ENCODE results near the gene THOC2. TPM values are rescaled to one million over a fixed set of nuclear protein-coding genes. Genes with fewer than 3 reads are reported as not detected.
A peak's percentile ranks its signal among the peaks of the same experiment; 100 is the strongest.
"Not testable (repeated sequence)": the region's sequence is repeated elsewhere in the genome, so short reads cannot be mapped to it uniquely, and the experiment has no call there.

The THOC2 gene
- polyA plus RNA-seq, 10 donors = 46.2 to 78.2 (median 61.8) TPM

- DNase-seq = no peak
Measured at GRCh38 chrX:123682186-123682585, 50.7 kb downstream of the THOC2 start.

GRCh38 chrX:123679733-123680460 lies 53.0 kb downstream of the THOC2 start:
- not testable (repeated sequence) for DNase-seq

- no peak for DNase-seq
Measured at GRCh38 chrX:123675154-123675553, 57.7 kb downstream of the THOC2 start.

- DNase-seq = no peak
Measured at GRCh38 chrX:123673813-123674212, 59.0 kb downstream of the THOC2 start.

GRCh38 chrX:123665197-123665596 lies 67.7 kb downstream of the THOC2 start:
- DNase-seq = no peak

GRCh38 chrX:123664467-123665167 lies 68.2 kb downstream of the THOC2 start:
- DNase-seq = peak in 1 of 3 donors; percentile 2

- not testable (repeated sequence) for DNase-seq
Measured at GRCh38 chrX:123663720-123664119, 69.1 kb downstream of the THOC2 start.

- DNase-seq = not testable (repeated sequence)
Measured at GRCh38 chrX:123656507-123656906, 76.3 kb downstream of the THOC2 start.

- DNase-seq = not testable (repeated sequence)
Measured at GRCh38 chrX:123648811-123649181, 84.1 kb downstream of the THOC2 start.

GRCh38 chrX:123648028-123648810 lies 84.6 kb downstream of the THOC2 start:
- DNase-seq = peak; percentile 3 to 24 (median 11)

- no peak for DNase-seq
Measured at GRCh38 chrX:123647244-123647643, 85.6 kb downstream of the THOC2 start.

- DNase-seq = no peak
Measured at GRCh38 chrX:123629502-123629901, 103.3 kb downstream of the THOC2 start.

GRCh38 chrX:123626962-123627361 lies 105.9 kb downstream of the THOC2 start:
- DNase-seq = peak in 1 of 3 donors; percentile 49

- no peak for DNase-seq
Measured at GRCh38 chrX:123625952-123626351, 106.9 kb downstream of the THOC2 start.

- no peak for DNase-seq
Measured at GRCh38 chrX:123625477-123625876, 107.4 kb downstream of the THOC2 start.

- no peak for DNase-seq
Measured at GRCh38 chrX:123617007-123617406, 115.8 kb downstream of the THOC2 start.

GRCh38 chrX:123610915-123611314 lies 121.9 kb downstream of the THOC2 start:
- no peak for DNase-seq

GRCh38 chrX:123607806-123608205 lies 125.0 kb downstream of the THOC2 start:
- no peak for DNase-seq

- no peak for DNase-seq
Measured at GRCh38 chrX:123607270-123607669, 125.6 kb downstream of the THOC2 start.

GRCh38 chrX:123603491-123603890 lies 129.4 kb downstream of the THOC2 start:
- DNase-seq = peak in 1 of 3 donors; percentile 22

GRCh38 chrX:123601437-123601836 lies 131.4 kb downstream of the THOC2 start:
- DNase-seq = no peak

- peak; percentile 28 to 54 (median 35) for DNase-seq
Measured at GRCh38 chrX:123600181-123600580, 132.7 kb downstream of the THOC2 start.

Measured in muscle of back (tissue), 11 donors.